ENCODE data around the gene SLC11A1.
A peak's percentile ranks its signal among the peaks of the same experiment; 100 is the strongest.

SLC11A1 gene

GRCh38 chr2:218367415-218368149 is 14.5 kb upstream of the SLC11A1 start:
- no peak for DNase-seq

GRCh38 chr2:218368150-218368528 is 13.9 kb upstream of the SLC11A1 start:
- DNase-seq: no peak

- DNase-seq: peak; percentile 15
These were observed 13.4 kb upstream of the SLC11A1 start for GRCh38 chr2:218368621-218369153.

- DNase-seq: peak; percentile 18
These were observed 12.7 kb upstream of the SLC11A1 start for GRCh38 chr2:218369330-218369729.

- DNase-seq: no peak
These were observed 11.5 kb upstream of the SLC11A1 start for GRCh38 chr2:218370410-218371063.

- no peak for DNase-seq
These were observed 10.1 kb upstream of the SLC11A1 start for GRCh38 chr2:218371983-218372350.

GRCh38 chr2:218374795-218375194 is 7.3 kb upstream of the SLC11A1 start:
- no peak for DNase-seq

GRCh38 chr2:218375212-218375611 is 6.9 kb upstream of the SLC11A1 start:
- no peak for DNase-seq

- DNase-seq: no peak
These were observed 4.0 kb upstream of the SLC11A1 start for GRCh38 chr2:218378053-218378452.

- DNase-seq: no peak
These were observed 712 bp downstream of the SLC11A1 start for GRCh38 chr2:218382785-218383184.

GRCh38 chr2:218383892-218384519 is 1.9 kb downstream of the SLC11A1 start:
- DNase-seq: no peak

GRCh38 chr2:218384975-218385374 is 2.9 kb downstream of the SLC11A1 start:
- no peak for DNase-seq

- no peak for DNase-seq
These were observed 4.7 kb downstream of the SLC11A1 start for GRCh38 chr2:218386505-218387368.

- peak; percentile 80 for DNase-seq
These were observed 5.5 kb downstream of the SLC11A1 start for GRCh38 chr2:218387369-218388194.

GRCh38 chr2:218389333-218390150 is 7.5 kb downstream of the SLC11A1 start:
- no peak for DNase-seq

- DNase-seq: no peak
These were observed 9.1 kb downstream of the SLC11A1 start for GRCh38 chr2:218391202-218391601.

GRCh38 chr2:218392459-218392858 is 10.4 kb downstream of the SLC11A1 start:
- DNase-seq: no peak

- DNase-seq: no peak
These were observed 10.9 kb downstream of the SLC11A1 start for GRCh38 chr2:218392891-218393462.

GRCh38 chr2:218393750-218394290 is 11.7 kb downstream of the SLC11A1 start:
- no peak for DNase-seq

- no peak for DNase-seq
These were observed 12.4 kb downstream of the SLC11A1 start for GRCh38 chr2:218394298-218395089.
